Loucy (cell line): ENCODE measurements around the gene MRPL48.

ENCODE experiments used
- H2AFZ ChIP-seq: fragments of 200-600 bp; sonication (generic); 2 replicates; pipeline ENCODE4 v1.6.0; 2016; ENCODE audit warnings: antibody characterized with exemption, mild to moderate bottlenecking, low read length, moderate library complexity
- H3F3A ChIP-seq: fragments of 200-600 bp; 2 replicates; pipeline ENCODE4 v1.6.0; 2016; ENCODE audit warnings: antibody characterized with exemption, low read depth, mild to moderate bottlenecking
- H3K27me3 ChIP-seq: fragments of 200-600 bp; sonication (generic); 2 replicates; pipeline ENCODE4 v1.6.1; 2014; ENCODE audit warnings: low read length, mild to moderate bottlenecking; ENCODE audit not compliant: insufficient read depth, poor library complexity, severe bottlenecking
- H3K36me3 ChIP-seq: fragments of 200-600 bp; sonication (generic); 2 replicates; pipeline ENCODE4 v1.6.1; 2016; ENCODE audit warnings: low read length; ENCODE audit not compliant: insufficient read depth
- H3K4me1 ChIP-seq: fragments of 200-600 bp; sonication (generic); 2 replicates; pipeline ENCODE4 v1.5.1; 2014; ENCODE audit warnings: low read length, mild to moderate bottlenecking; ENCODE audit not compliant: insufficient read depth, poor library complexity, severe bottlenecking
- H3K4me2 ChIP-seq: fragments of 200-600 bp; sonication (generic); 2 replicates; pipeline ENCODE4 v1.6.0; 2014; ENCODE audit warnings: antibody characterized with exemption, low read length, low read depth, mild to moderate bottlenecking; ENCODE audit not compliant: poor library complexity, severe bottlenecking
- H3K4me3 ChIP-seq: fragments of 200-600 bp; sonication (generic); 2 replicates; pipeline ENCODE4 v1.5.1; 2014; ENCODE audit warnings: low read length, mild to moderate bottlenecking, mixed read lengths; ENCODE audit not compliant: poor library complexity, severe bottlenecking
- H3K79me2 ChIP-seq: fragments of 200-600 bp; sonication (generic); 2 replicates; pipeline ENCODE4 v1.6.1; 2014; ENCODE audit warnings: low read length; ENCODE audit not compliant: insufficient read depth
- H3K9ac ChIP-seq: fragments of 200-600 bp; sonication (generic); 2 replicates; pipeline ENCODE4 v1.6.0; 2014; ENCODE audit warnings: mild to moderate bottlenecking, low read depth, low read length, moderate library complexity; ENCODE audit not compliant: poor library complexity, severe bottlenecking
- H3K9me2 ChIP-seq: fragments of 200-600 bp; sonication (generic); replicated peaks from 2 replicates; pipeline ENCODE4 v1.6.1; 2016; ENCODE audit warnings: low read depth, low read length, mixed read lengths
- H3K9me3 ChIP-seq: fragments of 200-600 bp; sonication (generic); 2 replicates; pipeline ENCODE4 v1.6.1; 2014; ENCODE audit warnings: mild to moderate bottlenecking, antibody characterized with exemption, low read length, low read depth; ENCODE audit not compliant: insufficient read depth
- H4K20me1 ChIP-seq: fragments of 200-600 bp; sonication (generic); 2 replicates; pipeline ENCODE4 v1.6.0; 2014; ENCODE audit warnings: antibody characterized with exemption, low read length, mild to moderate bottlenecking; ENCODE audit not compliant: insufficient read depth, poor library complexity, severe bottlenecking
- EZH2phosphoT487 ChIP-seq: fragments of 200-600 bp; IDR thresholded peaks from 2 replicates; pipeline ENCODE4 v1.6.1; 2018; ENCODE audit warnings: antibody characterized with exemption, mild to moderate bottlenecking, moderate library complexity, borderline replicate concordance
- TF ChIP-seq, protein P1 (sequence below): fragments of 200-600 bp; sonication (generic); conservative IDR thresholded peaks from 2 replicates; pipeline ENCODE4 v1.5.1; 2014; ENCODE audit warnings: mild to moderate bottlenecking, antibody characterized with exemption, low read length

The MRPL48 gene

DNA sequence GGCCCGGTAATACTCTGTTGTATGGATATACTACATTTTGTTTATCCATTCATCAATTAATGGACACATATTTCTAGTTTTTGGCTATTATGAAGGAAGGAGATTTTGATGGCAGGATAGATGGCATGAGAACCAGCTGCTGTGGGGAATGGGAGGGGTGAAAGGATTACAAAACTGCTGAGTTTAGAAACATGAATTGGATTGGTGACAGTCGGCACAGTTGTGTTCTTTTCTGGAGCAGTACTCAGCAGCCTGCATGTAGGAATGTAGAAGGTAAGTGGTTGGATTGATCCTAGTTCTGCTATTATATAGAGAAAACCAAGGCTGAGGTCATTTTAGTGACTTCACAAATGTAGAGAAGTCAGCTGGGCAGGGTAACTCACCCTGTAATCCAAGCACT lies 96.2 kb downstream of the MRPL48 start:
- Histone ChIP-seq H3F3A (no peaks in the 10 kb centered on the region), H3K79me2 (peaks cover 3% of the 10 kb centered on the region; the same call in 1 of the 2 replicates), H3K27me3 (no peaks in the 10 kb centered on the region), H2AFZ (no peak overlapping the region), H3K9ac (no peak overlapping the region), H3K9me3 (no peaks in the 10 kb centered on the region), H4K20me1 (no peaks in the 10 kb centered on the region), H3K4me1 (no peaks in the 10 kb centered on the region), H3K4me2 (no peak overlapping the region), H3K9me2 (no peaks in the 10 kb centered on the region), H3K36me3 (no peaks in the 10 kb centered on the region), H3K4me3 (no peak overlapping the region)
- no peak for TF ChIP-seq EZH2phosphoT487

DNA sequence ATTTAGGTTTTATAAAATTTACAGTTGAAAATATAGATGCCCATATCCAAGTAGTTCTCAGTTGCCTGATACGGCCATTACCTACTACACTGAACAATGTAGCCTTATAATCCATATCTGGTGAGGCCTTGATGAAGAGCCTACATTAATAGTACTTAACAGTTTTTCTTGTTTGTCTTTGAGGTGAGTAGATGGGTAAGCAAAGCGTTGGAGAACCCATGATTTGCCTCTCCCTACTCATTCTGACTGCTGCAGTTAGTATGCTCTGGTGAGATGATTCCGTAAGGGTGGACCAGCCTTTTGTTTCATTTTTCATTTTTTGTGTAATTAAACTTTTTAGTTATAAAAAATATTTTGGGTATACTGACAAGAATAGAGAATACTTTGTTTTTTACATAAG lies 100.6 kb downstream of the MRPL48 start:
- Histone ChIP-seq H3K4me1 (no peaks in the 10 kb centered on the region), H3K9me3 (no peaks in the 10 kb centered on the region), H3K4me2 (no peak overlapping the region), H3K27me3 (no peaks in the 10 kb centered on the region), H3F3A (no peaks in the 10 kb centered on the region), H3K79me2 (no peaks in the 10 kb centered on the region), H3K4me3 (no peak overlapping the region), H4K20me1 (no peaks in the 10 kb centered on the region), H2AFZ (no peak overlapping the region), H3K9ac (no peak overlapping the region), H3K36me3 (peaks cover 4% of the 10 kb centered on the region; the same call in 1 of the 2 replicates), H3K9me2 (no peaks in the 10 kb centered on the region)
- no peak for TF ChIP-seq EZH2phosphoT487
- TF ChIP-seq, protein P1, sequence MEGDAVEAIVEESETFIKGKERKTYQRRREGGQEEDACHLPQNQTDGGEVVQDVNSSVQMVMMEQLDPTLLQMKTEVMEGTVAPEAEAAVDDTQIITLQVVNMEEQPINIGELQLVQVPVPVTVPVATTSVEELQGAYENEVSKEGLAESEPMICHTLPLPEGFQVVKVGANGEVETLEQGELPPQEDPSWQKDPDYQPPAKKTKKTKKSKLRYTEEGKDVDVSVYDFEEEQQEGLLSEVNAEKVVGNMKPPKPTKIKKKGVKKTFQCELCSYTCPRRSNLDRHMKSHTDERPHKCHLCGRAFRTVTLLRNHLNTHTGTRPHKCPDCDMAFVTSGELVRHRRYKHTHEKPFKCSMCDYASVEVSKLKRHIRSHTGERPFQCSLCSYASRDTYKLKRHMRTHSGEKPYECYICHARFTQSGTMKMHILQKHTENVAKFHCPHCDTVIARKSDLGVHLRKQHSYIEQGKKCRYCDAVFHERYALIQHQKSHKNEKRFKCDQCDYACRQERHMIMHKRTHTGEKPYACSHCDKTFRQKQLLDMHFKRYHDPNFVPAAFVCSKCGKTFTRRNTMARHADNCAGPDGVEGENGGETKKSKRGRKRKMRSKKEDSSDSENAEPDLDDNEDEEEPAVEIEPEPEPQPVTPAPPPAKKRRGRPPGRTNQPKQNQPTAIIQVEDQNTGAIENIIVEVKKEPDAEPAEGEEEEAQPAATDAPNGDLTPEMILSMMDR: no peak

DNA sequence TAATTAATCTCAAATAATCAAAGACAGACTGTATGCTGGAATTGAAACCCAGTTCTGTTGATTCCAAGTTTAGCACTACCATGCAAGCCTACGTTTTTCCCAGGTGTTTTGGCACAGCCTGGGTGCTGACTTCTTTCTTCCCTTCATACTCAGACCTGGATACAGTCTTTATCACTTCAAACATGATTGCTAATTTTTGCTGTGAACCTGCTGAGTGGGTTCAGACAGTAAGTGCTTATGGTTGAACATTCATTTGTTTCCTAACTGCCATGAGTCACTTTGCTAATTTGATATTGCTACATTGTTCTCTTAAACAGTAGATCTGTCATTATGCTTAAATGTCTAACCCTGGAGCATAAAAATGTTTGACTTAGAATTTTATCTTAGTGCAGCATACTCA lies 101.3 kb downstream of the MRPL48 start:
- Histone ChIP-seq H3K9me3 (no peaks in the 10 kb centered on the region), H3K36me3 (peaks cover 6% of the 10 kb centered on the region; the same call in 1 of the 2 replicates), H3K4me1 (no peaks in the 10 kb centered on the region), H3K9ac (no peak overlapping the region), H4K20me1 (no peaks in the 10 kb centered on the region), H3K4me2 (no peak overlapping the region), H3K27me3 (no peaks in the 10 kb centered on the region), H3F3A (no peaks in the 10 kb centered on the region), H2AFZ (no peak overlapping the region), H3K9me2 (no peaks in the 10 kb centered on the region), H3K4me3 (no peak overlapping the region), H3K79me2 (no peaks in the 10 kb centered on the region)
- no peak for TF ChIP-seq EZH2phosphoT487
- TF ChIP-seq, protein P1: no peak

DNA sequence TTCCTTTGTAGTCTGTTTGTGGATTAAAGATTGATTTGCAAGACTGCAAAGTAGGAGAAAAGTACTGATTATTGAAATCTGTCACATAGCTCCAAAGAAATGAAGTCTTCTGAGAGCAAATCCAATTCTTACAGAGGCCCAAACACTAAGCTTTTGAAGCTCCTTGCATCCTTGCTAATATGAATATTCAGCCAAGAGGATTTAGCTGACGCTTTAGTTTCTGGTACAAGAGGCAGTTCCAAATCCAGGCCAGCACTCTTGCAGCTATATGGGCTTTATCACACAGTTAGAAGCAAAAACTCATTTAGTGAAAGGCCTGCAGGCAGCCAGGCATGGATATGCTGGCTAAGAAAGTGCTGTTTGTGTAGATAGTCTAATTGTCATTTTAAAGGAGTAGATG lies 101.9 kb downstream of the MRPL48 start:
- Histone ChIP-seq H3K79me2 (no peaks in the 10 kb centered on the region), H3K9me3 (no peaks in the 10 kb centered on the region), H3K36me3 (peaks cover 9% of the 10 kb centered on the region; the same call in 1 of the 2 replicates), H3K9me2 (no peaks in the 10 kb centered on the region), H3K4me1 (no peaks in the 10 kb centered on the region), H2AFZ (no peak overlapping the region), H4K20me1 (no peaks in the 10 kb centered on the region), H3K9ac (no peak overlapping the region), H3K27me3 (no peaks in the 10 kb centered on the region), H3K4me3 (no peak overlapping the region), H3K4me2 (no peak overlapping the region), H3F3A (no peaks in the 10 kb centered on the region)
- TF ChIP-seq, protein P1: no peak
- TF ChIP-seq EZH2phosphoT487: no peak
